CD4-positive, alpha-beta T cell treated with Interleukin-17A for 4 hours (primary cell): Measurements from ENCODE around the gene C1orf94.

Experiments
- DNase-seq: peaks from one replicate; pipeline ENCODE4 v3.0.0-alpha.2; 2020; ENCODE audit warnings: mixed read lengths

C1orf94 gene

DNA sequence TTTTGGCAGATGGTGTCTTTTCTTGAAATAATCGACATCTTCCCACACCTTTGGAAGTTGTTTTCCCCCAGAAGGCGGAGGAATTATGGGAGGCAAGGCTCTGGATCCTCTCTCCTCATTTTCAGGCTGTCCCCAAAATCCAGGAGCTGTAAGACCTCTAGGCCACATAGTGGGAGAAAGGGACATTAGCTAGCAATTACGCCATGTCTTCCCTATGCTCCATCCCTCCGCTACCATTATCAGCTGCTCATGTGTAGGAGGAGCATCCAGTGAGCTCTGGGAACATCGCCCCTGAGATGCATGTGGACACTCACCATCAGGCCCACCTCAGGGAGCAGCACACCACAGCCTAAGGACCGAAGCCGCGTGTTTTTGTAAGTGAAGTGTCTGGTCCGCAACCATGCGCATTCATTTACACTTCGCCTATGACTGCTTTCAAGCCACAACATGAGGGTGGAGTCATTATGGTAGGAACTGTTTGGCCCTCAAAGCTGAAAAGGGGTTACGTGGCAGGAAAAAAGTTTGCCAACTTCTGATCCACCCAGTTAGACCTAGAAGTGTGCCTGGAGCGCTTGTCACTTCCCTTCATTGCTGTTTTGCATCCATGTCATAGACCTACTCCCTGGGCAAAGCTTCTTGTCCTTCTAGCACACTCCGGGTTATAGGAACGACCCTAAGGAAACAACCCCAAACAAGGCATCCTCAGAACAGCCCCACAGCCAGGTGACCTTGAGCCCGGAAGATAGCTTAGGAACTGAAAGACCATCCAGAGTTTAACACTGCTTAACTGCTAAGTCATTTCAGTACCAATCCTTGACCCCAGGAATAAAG, 85.5 kb downstream of the C1orf94 start:
- no peak for DNase-seq

DNA sequence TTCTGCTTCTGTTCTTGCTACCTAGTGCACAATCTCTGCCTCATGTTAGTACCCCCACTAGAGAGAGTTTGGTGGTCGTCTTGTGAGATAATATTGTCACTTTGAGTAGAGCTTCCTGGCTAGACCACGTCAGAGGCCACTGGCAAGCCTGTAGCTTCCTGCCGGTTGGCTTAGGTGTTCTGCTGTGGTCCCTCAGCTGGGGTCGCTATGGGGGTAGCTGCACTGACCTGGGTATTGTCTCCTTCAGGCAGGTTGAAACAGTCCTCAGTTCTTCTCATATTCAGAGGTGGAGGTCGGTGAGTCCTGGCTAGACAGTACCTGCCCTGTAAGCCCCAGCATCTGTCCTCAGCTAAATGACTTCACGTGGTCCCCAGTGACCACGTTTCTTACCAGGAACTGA, 86.2 kb downstream of the C1orf94 start:
- DNase-seq, result no peak

- DNase-seq, result no peak
Measured at GRCh38 chr1:34263406-34263805, 86.7 kb downstream of the C1orf94 start.

DNA sequence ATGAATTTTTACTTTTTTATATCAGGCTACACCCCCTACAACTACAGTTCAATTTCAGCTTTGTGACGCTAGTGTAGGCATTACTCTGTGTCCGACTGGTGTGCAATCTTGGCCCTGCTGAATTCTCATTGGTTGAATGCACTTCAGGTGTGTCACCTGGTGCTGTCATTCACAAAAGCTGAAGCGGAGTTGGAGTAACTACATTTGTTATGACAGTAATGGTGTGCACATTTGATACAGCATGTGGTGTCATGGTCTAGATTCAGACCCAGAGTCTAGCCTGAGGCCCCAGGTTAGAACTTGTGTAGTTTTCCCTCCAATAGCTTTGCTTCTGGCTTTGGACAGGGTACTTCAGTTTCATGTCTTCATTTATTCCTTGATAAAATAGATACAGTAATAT, 88.7 kb downstream of the C1orf94 start:
- DNase-seq, result no peak

DNA sequence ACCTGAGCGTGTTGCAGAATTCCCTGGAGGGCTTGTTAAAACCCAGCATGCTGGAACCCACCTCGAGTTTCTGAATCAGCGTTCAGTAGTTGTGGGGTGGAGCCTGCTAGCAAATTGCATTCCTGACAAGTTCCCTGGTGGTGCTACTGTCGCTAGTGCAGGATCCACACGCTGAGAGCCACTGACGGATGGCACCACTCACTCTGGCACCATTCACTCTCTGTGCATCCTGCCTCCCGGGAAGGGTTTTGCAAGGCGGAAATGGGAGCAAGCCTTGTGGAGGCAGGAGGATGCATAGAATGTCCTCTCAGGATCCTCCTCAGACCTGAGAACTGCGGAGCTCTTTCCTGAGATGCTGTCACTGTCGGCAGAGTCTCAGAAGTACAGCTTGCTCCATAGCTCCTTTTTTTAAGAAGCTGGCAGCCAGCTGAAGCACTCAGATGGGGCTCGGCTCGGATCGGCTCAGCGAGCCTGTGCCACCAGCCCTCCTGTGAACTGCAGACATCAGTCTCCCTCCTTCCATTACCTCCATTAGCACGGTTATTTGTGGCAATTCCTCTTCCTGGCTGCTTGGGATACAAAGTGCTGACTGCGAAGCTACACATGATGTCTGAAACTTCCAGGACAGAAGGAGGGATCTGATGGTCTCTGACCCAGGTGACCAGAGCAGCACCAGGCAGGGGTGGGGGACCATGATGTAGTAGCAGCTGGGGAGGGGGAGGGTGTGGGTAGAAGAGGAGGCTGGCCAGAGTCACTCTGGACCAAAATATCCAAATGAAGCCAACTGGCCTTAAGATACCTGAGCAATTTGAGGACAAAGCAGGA, 89.6 kb downstream of the C1orf94 start:
- no peak for DNase-seq

- DNase-seq, result no peak
Measured at GRCh38 chr1:34267326-34267725, 90.6 kb downstream of the C1orf94 start.

DNA sequence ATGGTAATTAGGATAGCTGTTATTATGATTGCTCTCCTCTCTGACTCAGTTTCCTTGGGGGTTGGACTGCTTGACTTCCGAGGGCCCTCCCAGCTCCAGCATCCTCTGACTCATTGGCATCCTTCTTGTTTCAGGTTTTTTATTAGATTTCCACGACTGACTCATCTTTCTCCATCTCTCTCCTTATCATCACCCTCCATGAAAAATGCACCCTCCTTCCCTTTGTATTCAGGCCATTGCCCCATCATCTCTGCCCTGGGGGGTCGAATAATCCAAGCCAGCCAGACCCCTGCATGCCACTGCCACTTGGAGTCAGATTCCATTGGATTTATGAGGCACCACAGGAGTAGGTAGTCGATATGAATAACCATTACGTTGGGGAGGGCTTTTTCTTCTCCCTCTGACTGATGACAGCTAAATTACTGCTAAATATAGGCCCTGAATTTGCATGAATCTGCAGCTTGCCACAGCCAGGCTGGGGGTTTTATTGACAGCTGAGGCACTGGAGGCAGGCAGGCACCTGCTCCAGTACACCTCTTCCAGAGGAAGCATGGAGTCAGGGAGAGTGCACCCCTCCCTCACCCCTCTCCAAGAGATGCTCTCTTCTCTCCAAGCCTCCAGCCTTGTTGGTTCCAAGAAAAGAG, 91.7 kb downstream of the C1orf94 start:
- DNase-seq, result no peak
